GM18909 (cell line): Measurements from ENCODE around the gene MYLIP.
"Not testable (repeated sequence)": the region's sequence is repeated elsewhere in the genome, so short reads cannot be mapped to it uniquely, and the experiment has no call there.

ENCODE experiments used
- ATAC-seq: cut with Tn5 transposase; IDR thresholded peaks from one replicate; pipeline ENCODE4 v1.9.1; 2021; ENCODE audit warnings: mild to moderate bottlenecking; ENCODE audit not compliant: unreplicated experiment, poor library complexity

The MYLIP gene

DNA sequence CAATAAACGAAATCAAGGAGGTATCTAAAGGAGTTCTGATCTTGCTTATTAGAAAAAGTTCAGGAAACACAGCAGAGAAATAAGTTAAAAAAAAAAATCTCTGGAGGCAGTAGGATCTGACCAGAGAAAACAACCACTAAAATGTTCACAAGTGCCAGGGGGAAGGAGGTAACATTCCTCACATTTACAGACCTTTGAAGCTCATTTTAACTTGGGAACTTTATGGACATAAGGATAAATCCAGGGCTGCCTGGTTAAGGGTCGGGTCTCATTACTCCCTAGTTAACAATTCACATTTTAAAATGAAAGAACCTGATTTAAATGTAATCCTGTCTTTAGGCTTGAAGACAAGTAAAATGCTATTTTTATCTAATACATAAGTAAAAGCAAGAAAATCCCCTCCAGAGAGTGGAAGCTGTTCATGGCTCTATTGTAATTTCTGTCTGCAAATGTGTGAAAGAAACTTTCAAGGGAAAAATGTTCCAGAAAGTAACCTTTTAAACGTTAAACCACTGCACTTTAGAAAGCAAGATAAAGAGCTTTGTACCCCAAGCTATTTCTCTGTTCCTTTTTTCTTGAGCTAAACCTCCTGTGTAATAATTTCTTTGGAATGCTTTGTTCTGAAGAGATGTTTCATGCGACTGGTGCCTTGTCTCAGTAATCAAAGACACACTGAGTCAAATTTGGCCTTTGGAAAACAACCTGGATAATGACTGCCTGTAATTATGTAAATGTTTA, 38.2 kb downstream of the MYLIP start:
- ATAC-seq, result no peak

DNA sequence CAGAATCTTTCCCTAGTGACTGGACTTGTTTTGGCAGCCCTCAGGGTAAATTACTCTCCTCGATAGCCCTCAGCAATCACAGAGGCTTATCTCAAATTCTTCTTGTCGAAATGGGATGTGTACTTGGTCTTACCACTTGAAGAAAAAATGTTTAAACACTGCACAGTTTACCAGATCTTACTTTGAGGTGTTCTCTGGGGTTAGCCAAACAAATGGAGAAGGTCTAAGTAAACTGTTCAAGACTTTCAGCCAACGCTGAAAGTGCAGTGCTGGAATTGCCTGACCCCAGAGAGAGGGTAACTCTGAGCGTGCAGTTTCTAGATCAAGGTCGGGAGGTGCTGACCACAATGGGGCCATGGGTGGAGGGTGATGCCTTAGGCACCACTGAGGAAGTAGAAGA, 39.2 kb downstream of the MYLIP start:
- no peak for ATAC-seq

DNA sequence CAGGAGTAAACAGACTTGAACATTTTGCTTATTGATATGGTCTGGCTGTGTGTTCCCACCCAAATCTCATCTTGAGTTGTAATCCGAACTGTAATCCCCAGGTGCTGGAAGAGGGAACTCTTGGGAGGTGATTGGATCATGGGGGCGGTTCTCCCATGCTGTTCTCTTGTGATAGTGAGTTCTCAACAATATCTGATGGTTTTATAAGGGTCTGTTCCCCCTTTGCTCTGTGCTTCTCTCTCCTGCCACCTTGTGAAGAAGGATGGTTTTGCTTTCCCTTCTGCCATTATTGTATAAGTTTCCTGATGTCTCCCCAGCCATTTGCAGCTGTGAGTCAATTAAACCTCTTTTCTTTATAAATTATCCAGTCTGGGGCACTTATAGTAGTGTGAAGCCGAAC, 40.0 kb downstream of the MYLIP start:
- no peak for ATAC-seq

DNA sequence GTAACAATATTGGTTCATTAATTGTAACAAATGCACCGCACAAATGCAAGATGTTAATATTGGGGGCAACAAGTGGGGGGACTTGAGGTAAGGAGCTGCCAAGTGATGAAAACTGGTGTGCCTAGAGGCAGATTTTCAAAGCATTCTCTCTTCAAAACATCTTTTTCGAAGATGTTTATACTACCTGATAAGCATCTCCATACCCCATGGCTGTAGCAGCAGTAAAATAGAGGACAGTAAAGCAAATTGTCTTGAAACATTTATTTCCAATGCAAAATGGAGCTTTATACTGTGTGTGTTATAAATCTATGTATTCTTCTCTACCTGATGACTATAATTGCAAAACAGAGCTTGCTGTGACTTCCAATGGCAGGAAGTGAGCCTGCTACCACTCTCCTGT, 42.5 kb downstream of the MYLIP start:
- no peak for ATAC-seq

DNA sequence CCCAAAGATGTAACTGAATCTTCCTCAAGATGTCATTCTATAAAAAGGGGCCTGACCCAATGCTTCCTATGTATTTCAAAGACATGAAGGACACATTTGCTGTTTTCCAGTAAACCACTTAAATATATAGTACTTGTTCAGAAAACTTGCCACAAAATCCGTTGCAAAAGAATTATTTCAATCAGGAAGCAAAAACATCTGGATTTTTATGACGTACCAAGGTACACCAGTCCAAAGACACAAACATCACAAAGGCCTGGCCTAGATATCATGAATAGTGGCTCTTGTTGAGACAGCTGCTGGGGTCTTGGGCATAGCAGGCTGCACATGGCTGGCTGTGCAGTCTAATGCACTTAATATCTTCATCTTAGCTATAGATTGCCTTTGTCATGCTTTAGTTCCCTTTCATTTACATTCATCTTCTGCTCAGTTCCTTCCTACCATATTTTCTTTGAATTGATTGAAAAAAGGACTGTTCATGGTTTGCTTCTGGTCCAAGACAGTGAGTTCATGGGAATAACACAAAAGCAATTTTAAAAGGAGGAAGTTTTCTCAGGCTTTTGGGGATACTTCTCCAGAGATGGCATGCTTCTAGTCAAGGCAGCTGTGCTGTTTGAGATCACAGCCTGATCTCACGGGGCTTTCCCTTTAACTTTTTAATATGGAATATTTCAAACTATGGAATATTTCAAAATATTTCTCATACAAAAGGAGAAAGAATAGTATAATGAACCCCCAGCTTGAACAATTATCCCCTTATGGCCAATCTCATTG, 44.5 kb downstream of the MYLIP start:
- ATAC-seq, result no peak

DNA sequence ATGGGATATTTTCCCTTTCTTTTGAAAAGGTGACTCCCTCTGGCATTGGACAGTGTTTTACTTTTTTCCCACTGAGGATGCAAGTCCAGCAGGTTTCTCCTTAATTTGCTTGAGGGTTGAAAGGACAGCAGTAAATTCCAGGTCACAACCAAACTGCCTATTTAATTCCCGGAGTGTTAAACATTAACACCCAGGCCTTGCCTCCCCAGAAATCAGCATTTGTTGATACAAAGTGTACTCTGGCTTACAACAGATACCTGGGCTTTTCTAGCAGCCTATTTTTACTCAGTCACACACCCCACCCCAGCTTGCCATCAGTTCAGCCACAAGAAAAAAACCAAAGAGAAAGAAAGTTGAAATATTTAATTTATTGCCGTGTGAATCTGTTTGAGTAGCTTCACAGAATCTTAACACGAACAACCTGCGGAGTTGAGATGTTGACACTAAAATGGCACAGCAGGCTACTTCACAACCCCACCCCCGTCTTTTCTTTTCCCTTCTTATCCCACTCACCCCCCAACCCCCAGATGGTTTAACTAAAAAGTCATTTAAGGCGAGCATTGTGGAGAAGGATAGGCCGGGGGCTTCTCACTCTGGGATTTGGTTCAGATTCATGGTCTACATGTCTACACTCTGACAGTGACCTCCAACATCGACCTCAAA, 45.7 kb downstream of the MYLIP start:
- no peak for ATAC-seq

DNA sequence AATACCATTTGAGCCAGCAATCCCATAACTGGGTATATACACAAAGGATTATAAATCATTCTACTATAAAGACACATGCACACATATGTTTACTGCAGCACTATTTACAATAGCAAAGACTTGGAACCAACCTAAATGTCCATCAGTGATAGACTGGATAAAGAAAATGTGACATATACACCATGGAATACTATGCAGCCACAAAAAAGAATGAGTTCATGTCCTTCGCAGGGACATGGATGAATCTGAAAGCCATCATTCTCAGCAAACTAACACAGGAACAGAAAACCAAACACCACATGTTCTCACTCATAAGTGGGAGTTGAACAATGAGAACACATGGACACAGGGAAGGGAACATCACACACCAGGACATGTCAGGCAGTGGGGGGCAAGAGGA, 47.7 kb downstream of the MYLIP start:
- not testable (repeated sequence) for ATAC-seq

DNA sequence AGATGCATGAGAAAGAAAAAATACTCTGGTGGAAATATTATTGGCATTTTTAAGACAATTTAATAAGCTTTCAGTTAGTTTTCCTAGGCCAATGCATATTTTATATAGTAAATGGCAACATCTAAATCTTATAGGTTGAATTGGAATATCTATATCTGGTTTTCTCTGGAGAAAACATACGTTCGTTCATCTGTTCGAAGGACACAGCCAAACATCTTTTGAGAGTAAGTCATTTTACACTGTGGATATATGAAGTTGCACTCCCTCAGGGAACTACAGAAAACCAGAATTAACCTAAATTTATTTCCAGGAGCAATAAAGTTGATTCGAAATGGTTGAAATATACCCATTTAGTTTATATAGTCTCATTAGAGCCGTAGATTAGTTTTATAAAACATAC, 49.0 kb downstream of the MYLIP start:
- ATAC-seq, result no peak

DNA sequence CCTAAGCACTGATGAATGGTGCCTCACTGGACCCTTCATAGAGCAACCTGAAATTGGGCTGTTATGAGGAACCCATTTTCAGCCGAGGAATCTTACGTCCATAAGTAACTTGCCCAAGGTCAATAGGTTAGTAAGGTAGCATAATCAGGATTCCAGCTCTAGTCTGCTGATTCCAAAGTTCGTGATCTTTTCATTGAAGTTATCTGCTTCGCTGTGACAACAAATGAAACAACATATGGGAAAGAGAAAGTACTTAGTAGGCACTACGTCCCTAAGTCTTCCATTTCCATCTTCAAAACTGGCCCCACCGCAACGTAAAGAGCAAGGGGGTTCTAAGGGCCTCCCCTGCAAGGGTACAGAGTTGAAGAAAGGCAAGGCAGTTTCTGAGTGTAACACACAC, 49.5 kb downstream of the MYLIP start:
- ATAC-seq, result no peak

DNA sequence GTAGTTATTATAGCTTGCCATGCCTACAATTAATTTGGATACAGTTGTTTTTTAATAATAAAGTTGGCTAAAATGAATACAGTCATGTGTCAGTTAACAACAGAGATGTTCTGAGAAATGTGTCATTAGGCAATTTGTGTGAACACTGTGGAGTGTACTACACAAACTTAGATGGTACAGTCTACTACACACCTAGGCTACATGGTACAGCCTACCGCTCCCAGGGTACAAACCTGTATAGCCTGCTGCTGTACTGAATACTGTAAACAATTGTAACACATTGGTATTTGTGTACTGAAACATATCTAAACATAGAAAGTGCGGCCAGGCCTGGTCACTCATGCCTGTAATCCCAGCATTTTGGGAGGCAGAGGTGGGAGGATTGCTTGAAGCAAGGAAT, 50.2 kb downstream of the MYLIP start:
- no peak for ATAC-seq

DNA sequence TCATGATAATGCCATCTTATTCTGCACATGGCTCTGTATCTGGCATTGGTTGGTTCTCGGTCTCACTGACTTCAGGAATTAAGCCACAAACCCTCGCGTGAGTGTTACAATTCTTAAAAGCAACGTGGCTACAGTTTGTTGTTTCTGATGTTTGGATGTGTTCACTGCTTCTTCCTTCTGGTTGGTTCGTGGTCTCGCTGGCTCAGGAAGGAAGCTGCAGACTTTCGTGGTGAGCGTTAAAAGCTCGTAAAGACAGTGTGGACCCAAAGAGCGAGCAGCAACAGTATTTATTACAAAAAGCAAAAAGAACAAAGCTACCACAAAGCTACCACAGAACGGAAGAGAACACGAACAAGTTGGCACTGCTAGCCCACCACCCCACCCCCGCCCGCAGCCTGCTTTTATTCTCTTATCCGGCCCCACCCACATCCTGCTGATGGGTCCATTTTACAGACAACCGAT, 51.1 kb downstream of the MYLIP start:
- no peak for ATAC-seq

DNA sequence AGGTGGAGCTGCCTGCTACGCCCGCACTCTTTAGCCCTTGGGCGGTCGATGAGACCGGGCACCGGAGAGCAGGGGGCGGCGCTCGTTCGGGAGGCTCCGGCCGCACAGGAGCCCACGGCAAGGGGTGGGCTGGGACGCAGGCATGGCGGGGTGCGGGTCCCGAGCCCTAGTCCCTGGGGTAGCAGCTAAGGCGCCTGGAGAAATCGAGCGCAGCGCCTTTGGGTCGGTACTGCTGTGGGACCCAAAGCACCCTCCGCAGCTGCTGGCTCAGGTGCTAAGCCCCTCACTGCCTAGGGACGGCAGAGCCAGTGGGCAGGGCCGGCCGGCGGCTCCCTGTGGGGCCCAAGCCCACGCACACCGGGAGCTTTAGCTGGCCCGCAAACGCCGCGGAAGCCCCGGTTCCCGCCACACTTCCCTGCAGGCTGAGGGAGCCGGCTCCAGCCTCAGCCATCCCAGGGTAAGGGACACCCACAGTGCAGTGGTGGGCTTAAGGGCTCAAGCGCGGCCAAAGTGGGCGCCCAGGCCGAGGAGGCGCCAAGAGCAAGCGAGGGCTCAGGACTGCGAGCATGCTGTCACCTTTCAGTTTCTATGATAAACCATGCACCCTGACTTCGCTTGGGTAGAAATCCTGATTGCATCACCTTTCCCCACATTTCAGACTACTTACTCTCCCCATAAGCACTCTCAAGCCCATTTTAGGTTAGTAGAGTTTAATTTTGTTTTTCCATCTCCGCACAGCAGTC, 52.0 kb downstream of the MYLIP start:
- no peak for ATAC-seq

DNA sequence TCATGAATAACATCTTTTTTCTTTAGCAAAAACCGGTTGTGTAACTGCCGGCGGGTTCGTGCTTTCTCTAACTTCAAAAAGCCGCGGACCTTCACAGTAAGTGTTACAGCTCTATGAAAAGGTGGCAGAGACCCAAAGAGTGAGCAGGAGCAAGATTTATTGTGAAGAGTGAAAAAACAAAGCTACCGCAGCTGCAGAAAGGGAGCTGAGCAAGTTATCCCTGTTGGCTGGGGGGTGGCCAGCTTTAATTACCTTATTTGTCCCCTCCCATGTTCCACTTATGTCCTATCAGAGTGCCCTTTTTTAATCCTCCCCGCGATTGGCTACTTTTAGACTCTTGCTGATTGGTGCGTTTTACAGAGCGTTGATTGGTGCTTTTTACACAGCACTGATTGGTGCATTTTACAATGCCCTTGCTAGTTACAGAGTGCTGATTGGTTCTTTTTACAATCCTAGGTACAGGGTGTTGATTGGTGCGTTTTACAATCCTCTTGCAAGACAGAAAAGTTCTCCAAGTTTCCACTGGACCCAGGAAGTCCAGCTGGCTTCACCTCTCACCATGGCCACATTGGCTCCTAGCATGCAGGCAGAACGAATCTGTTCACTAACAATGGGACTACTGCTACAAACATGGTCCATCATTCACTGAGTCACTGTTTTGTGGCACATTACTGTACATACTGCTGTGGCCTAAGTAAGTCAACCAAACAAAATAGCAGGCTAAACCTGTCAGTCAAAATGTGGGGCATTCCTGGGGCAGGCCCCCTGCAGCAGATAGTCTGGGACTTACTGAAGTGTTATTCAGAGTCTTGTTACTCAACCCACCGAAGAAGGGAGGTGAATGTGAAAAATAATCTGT, 52.8 kb downstream of the MYLIP start:
- no peak for ATAC-seq

DNA sequence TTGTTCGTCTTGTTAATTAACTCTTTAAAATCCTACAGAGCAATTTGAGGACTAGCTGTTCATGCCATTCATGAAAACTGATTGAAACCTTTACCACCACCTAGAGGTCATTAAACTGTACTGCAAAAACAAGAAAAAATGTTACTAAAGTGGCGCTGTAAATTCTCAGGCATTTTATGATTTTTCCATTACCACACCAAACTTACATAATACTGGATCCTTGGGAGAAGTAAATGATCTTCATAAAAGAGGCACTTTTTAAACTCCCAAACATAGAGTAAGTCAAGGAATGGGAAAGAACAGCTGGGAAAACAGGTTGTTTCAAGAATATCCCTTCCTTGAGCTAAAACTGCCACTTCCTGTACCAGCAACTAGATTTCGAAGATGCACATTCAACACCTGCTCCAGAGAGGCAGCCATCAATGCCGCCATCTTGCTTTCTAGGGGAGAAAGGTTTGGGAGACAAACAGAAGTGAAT, 54.3 kb downstream of the MYLIP start:
- no peak for ATAC-seq

DNA sequence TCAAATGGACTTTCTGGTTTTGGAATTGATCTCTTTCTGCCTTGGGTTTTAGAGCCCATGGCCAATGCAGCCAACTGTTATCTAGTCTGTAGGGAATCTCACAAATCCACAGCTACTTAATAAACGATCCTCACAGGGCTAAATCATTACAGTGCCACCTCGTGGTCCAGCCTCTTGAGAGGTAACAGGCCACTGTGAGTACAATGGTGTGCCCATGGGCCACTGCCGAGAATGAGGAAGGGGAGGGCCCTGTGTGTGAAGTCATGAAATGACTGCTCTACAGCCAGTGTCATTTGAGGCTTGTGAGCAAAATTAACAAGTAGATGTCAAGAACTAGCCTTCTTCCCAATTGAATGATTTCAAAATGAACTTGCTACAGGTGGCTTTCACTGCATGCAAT, 55.2 kb downstream of the MYLIP start:
- ATAC-seq, result peak; percentile 58

DNA sequence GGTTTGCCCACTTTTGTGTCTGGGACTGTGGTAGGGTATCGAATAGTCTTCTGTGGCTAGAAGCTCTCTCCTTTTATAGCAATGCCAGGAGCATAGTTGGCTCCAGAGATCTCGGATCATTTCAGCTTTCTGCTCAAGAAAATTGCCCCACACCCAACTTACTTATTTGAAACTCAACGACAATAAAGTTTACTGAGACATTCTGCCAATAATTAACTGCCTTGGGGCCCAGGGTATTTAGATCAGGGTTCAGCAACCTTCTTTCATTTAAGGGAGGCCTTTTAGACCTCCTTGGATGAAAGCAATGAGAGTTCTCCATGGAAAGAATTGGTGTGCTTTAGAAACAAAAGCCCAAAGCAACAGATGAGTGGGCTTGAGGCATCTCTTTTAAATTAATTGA, 55.7 kb downstream of the MYLIP start:
- ATAC-seq, result no peak

DNA sequence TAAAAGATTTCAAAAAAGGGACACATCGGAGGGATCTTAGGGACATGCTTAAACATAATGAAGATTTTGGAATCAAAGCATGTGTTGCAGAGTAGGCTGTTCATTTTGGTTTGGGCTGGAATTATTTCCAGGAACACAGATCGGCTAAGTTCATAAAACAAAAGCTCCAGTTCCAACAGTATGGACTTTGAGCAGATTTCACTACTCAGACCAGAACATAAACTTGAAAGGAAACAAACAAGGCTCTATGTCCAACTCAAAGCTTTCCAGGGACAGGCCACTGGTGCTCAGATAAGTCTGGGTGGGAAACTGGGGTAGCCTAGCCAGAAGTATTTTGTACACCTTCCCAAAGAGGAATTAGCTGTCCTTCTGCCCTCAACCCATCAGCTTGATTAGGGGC, 58.3 kb downstream of the MYLIP start:
- ATAC-seq, result no peak

DNA sequence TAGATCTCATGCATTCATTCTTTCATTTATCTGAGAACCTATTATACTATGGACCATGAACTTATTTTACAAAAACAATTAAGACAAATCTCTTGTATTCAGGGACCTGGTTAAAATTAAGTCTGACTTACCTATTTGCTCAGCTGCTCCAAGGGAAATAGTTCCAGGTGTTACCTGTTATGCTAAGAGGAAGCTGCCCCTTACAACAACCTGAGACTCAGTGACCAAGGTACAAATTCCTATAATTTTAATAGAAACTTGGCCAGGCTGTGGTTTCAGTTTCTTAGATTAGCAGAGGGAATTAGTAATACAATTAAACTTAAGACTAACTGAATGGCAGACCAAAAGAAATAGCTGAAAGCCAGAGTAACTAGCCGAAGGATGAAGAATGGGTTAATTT, 61.3 kb downstream of the MYLIP start:
- no peak for ATAC-seq

DNA sequence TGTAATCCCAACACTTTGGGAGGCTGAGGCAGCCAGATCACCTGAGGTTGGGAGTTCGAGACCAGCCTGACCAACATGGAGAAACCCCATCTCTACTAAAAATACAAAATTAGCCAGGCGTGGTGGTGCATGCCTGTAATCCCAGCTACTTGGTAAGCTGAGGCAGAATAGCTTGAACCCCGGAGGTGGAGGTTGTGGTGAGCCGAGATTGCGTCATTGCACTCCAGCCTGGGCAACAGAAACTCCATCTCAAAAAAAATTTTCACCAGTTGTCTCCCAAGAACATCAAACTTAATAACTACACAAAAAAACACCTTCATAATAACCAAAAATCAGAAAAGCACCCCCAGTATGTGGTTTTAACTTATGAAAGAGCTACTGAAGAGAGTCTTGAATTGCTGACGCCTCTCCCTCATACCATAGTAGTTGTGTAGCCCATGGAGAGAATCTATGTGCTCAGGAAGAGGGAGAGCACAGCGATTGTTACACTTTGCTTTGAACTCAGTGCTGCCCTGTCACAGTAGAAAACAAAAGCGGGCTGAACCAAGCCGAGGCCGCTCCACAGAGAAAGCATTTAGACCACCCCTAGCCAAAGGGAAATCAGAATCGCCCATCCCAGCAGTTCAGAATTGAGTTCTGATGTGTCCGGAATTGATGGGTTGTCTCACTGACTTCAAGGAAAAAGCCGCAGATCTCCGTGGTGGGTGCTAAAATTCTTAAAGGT, 67.5 kb downstream of the MYLIP start:
- no peak for ATAC-seq
